SU-DHL-6 (cell line): ENCODE data around the gene IGF2R.

Source experiments
- EZH2phosphoT487 ChIP-seq: fragments of 200-600 bp; sonication (generic), shearing (Covaris generic); conservative IDR thresholded peaks from 2 replicates; pipeline ENCODE4 v1.6.1; 2018; ENCODE audit warnings: mild to moderate bottlenecking, antibody characterized with exemption, low read length, moderate library complexity, mixed read lengths
- TF ChIP-seq, protein P1 (sequence below): fragments of 200-600 bp; sonication (generic); IDR thresholded peaks from one replicate; pipeline ENCODE4 v1.5.1; 2017; ENCODE audit warnings: antibody characterized with exemption, mild to moderate bottlenecking, low read length, moderate library complexity; ENCODE audit not compliant: insufficient read depth, poor library complexity, severe bottlenecking

- TF ChIP-seq, protein P1, sequence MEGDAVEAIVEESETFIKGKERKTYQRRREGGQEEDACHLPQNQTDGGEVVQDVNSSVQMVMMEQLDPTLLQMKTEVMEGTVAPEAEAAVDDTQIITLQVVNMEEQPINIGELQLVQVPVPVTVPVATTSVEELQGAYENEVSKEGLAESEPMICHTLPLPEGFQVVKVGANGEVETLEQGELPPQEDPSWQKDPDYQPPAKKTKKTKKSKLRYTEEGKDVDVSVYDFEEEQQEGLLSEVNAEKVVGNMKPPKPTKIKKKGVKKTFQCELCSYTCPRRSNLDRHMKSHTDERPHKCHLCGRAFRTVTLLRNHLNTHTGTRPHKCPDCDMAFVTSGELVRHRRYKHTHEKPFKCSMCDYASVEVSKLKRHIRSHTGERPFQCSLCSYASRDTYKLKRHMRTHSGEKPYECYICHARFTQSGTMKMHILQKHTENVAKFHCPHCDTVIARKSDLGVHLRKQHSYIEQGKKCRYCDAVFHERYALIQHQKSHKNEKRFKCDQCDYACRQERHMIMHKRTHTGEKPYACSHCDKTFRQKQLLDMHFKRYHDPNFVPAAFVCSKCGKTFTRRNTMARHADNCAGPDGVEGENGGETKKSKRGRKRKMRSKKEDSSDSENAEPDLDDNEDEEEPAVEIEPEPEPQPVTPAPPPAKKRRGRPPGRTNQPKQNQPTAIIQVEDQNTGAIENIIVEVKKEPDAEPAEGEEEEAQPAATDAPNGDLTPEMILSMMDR: no peak
- TF ChIP-seq EZH2phosphoT487: no peak
Observed at GRCh38 chr6:159981403-159982245, 12.7 kb downstream of the IGF2R start.
